NB4 (cell line): ENCODE results near the gene DYNC1I1.

ENCODE experiments used
- MYC ChIP-seq: IDR thresholded peaks from 2 replicates; pipeline ENCODE4 v1.6.1; 2011; ENCODE audit warnings: low read depth, low read length
- POLR2A ChIP-seq: IDR thresholded peaks from 2 replicates; pipeline ENCODE4 v1.6.1; 2011; ENCODE audit warnings: mild to moderate bottlenecking; ENCODE audit not compliant: insufficient read length; ENCODE audit errors: extremely low read depth
- TF ChIP-seq, protein P1 (sequence below): IDR thresholded peaks from one replicate; pipeline ENCODE4 v1.5.1; 2012; ENCODE audit warnings: low read depth, low read length
- TF ChIP-seq, protein P2 (sequence below): IDR thresholded peaks from 2 replicates; pipeline ENCODE4 v1.6.1; 2011; ENCODE audit warnings: low read depth, low read length

DNA sequence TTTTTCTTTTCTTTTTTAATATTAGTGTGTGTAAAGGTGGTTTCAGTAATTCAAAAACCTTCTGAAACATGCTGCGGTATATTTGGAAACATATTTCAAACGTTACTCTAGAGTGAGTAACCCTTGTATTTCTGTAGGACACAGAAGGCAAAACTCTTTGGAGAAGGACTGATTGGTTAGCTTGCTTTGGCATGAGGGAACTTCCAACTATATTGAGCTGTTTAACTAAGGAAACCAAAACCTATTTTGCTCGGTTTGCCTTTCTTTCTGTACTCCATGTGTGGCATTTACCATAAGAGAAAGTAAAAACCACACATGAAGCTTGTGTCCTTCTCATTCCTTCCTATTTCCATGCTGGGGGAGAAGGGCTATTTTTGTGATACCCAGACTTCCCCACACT is 149.8 kb downstream of the DYNC1I1 start:
- TF ChIP-seq, protein P1, sequence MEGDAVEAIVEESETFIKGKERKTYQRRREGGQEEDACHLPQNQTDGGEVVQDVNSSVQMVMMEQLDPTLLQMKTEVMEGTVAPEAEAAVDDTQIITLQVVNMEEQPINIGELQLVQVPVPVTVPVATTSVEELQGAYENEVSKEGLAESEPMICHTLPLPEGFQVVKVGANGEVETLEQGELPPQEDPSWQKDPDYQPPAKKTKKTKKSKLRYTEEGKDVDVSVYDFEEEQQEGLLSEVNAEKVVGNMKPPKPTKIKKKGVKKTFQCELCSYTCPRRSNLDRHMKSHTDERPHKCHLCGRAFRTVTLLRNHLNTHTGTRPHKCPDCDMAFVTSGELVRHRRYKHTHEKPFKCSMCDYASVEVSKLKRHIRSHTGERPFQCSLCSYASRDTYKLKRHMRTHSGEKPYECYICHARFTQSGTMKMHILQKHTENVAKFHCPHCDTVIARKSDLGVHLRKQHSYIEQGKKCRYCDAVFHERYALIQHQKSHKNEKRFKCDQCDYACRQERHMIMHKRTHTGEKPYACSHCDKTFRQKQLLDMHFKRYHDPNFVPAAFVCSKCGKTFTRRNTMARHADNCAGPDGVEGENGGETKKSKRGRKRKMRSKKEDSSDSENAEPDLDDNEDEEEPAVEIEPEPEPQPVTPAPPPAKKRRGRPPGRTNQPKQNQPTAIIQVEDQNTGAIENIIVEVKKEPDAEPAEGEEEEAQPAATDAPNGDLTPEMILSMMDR = no peak
- no peak for TF ChIP-seq POLR2A
- TF ChIP-seq, protein P2, sequence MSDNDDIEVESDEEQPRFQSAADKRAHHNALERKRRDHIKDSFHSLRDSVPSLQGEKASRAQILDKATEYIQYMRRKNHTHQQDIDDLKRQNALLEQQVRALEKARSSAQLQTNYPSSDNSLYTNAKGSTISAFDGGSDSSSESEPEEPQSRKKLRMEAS = no peak
- no peak for TF ChIP-seq MYC
